CD14-positive monocyte (primary cell): ENCODE results near the gene TSPEAR. TPM values are rescaled to one million over a fixed set of nuclear protein-coding genes. Genes with fewer than 3 reads are reported as not detected.

Experiments used
- DNase-seq, 3 donors: peaks; one replicate each; pipeline ENCODE4 v3.0.0-alpha.2; 2011 to 2022
- H2AFZ ChIP-seq: 2 replicates; pipeline ENCODE4 v1.6.0; 2012; ENCODE audit warnings: mild to moderate bottlenecking, low read depth, low read length, inconsistent platforms; ENCODE audit not compliant: insufficient read depth, poor library complexity, severe bottlenecking
- H3K27ac ChIP-seq, 2 donors: 1 replicate in 1 of 2; 2 replicates in 1 of 2; pipeline ENCODE4 v1.5.1; 2012 to 2013; ENCODE audit warnings: low read length in 2 of 2, control low read depth in 1 of 2, inconsistent platforms in 1 of 2, low read depth in 1 of 2, mild to moderate bottlenecking in 1 of 2
- H3K27me3 ChIP-seq, 2 donors: one replicate each; pipeline versions ENCODE4 v1.6.0 to v1.6.1; 2011 to 2013; ENCODE audit warnings: low read length in 2 of 2; ENCODE audit not compliant: control insufficient read depth in 2 of 2, insufficient read depth in 2 of 2
- H3K36me3 ChIP-seq, 2 donors: replicated peaks in 1 of 2; 1 replicate in 1 of 2; 2 replicates in 1 of 2; pipeline versions ENCODE4 v1.5.1 to v1.6.1; 2012 to 2013; ENCODE audit warnings: low read length in 2 of 2, control low read depth in 1 of 2, inconsistent platforms in 1 of 2, mild to moderate bottlenecking in 1 of 2; ENCODE audit not compliant: insufficient read depth in 2 of 2, control insufficient read depth in 1 of 2
- H3K4me1 ChIP-seq, 2 donors: 1 replicate in 1 of 2; 2 replicates in 1 of 2; pipeline versions ENCODE4 v1.5.1 to v1.6.1; 2012 to 2013; ENCODE audit warnings: low read length in 2 of 2, control low read depth in 1 of 2, inconsistent platforms in 1 of 2, mild to moderate bottlenecking in 1 of 2, moderate library complexity in 1 of 2; ENCODE audit not compliant: insufficient read depth in 2 of 2, control insufficient read depth in 1 of 2
- H3K4me2 ChIP-seq: replicated peaks from 2 replicates; pipeline ENCODE3; 2012; ENCODE audit warnings: low read length, moderate library complexity, mild to moderate bottlenecking; ENCODE audit not compliant: poor library complexity, severe bottlenecking; ENCODE audit errors: extremely low read depth
- H3K4me3 ChIP-seq, 3 experiments: fragments of 200-600 bp in 1 of 3; sonication (generic) in 1 of 3; replicated peaks in 1 of 3; 1 replicate in 2 of 3; 2 replicates in 1 of 3; pipeline ENCODE4 v1.5.1; 2011 to 2013; ENCODE audit warnings: low read length in 3 of 3, mild to moderate bottlenecking in 3 of 3, control low read depth in 2 of 3, low read depth in 2 of 3, inconsistent platforms in 1 of 3, moderate library complexity in 1 of 3
- H3K79me2 ChIP-seq: 2 replicates; pipeline ENCODE4 v1.6.0; 2012; ENCODE audit warnings: mild to moderate bottlenecking, control low read depth, inconsistent platforms, low read length, moderate library complexity; ENCODE audit not compliant: insufficient read depth
- H3K9ac ChIP-seq: 2 replicates; pipeline ENCODE4 v1.6.0; 2017; ENCODE audit warnings: low read length, mild to moderate bottlenecking; ENCODE audit not compliant: insufficient read depth, poor library complexity, severe bottlenecking
- H3K9me3 ChIP-seq, 2 donors: replicated peaks in 1 of 2; 1 replicate in 1 of 2; 2 replicates in 1 of 2; pipeline versions ENCODE4 v1.5.1 to v1.6.1; 2012 to 2013; ENCODE audit warnings: low read length in 2 of 2, control low read depth in 1 of 2; ENCODE audit not compliant: control insufficient read depth in 1 of 2, insufficient read depth in 1 of 2
- H4K20me1 ChIP-seq: 2 replicates; pipeline ENCODE4 v1.6.0; 2012; ENCODE audit warnings: mild to moderate bottlenecking, low read length, control low read depth, moderate library complexity; ENCODE audit not compliant: insufficient read depth
- H3K27ac Mint-ChIP-seq, 7 donors: one replicate each; pipeline ENCODE4 v1.8.0; 2020; ENCODE audit warnings: mild to moderate bottlenecking in 7 of 7, mixed read lengths in 7 of 7, moderate library complexity in 6 of 7, inconsistent platforms in 2 of 7
- H3K27me3 Mint-ChIP-seq, 3 donors: one replicate each; pipeline ENCODE4 v1.8.0; 2021 to 2022; ENCODE audit warnings: low read depth in 3 of 3, mild to moderate bottlenecking in 3 of 3, mixed read lengths in 3 of 3, moderate library complexity in 3 of 3, inconsistent platforms in 1 of 3
- H3K36me3 Mint-ChIP-seq, 2 donors: one replicate each; pipeline ENCODE4 v1.8.0; 2020; ENCODE audit warnings: mixed read lengths in 2 of 2, inconsistent platforms in 1 of 2, mild to moderate bottlenecking in 1 of 2
- H3K4me1 Mint-ChIP-seq: one replicate; pipeline ENCODE4 v1.8.0; 2020; ENCODE audit warnings: mild to moderate bottlenecking, mixed read lengths
- H3K4me3 Mint-ChIP-seq, 2 donors: one replicate each; pipeline ENCODE4 v1.8.0; 2020; ENCODE audit warnings: mild to moderate bottlenecking in 2 of 2, mixed read lengths in 2 of 2, moderate library complexity in 1 of 2
- H3K9me3 Mint-ChIP-seq, 7 donors: one replicate each; pipeline ENCODE4 v1.8.0; 2020 to 2022; ENCODE audit warnings: mixed read lengths in 7 of 7, mild to moderate bottlenecking in 6 of 7, moderate library complexity in 6 of 7, inconsistent platforms in 2 of 7
- WGBS: methylation state at CpG from one replicate; pipeline ENCODE4 v1.1.5; 2013; ENCODE audit warnings: missing lambda C conversion rate; ENCODE audit not compliant: insufficient coverage; 5-methylcytosine and 5-hydroxymethylcytosine counted together
- intact Hi-C, 2 donors: fragments of 100-400 bp; cut with micrococcal nuclease; formaldehyde crosslinking; loops; one replicate each; pipeline versions ENCODE4 v1.15.0 to v1.15.1; 2023
- polyA plus RNA-seq, 3 donors: library from polyadenylated mRNA; depleted of rRNA in 1 of 3; unstranded in 2 of 3; stranded (reverse) in 1 of 3; fragments of 300-500 nt in 2 of 3; fragments of >200 nt in 1 of 3; fragmentation: Illumina TruSeq in 2 of 3; gene quantifications; 1 replicate in 2 of 3; 2 replicates in 1 of 3; pipeline ENCODE4 v1.2.3, GENCODE V29; 2012 to 2021
- TF ChIP-seq, protein P1 (sequence below): fragments of 200-600 bp; IDR thresholded peaks from one replicate; pipeline ENCODE4 v1.8.0; 2022; ENCODE audit warnings: antibody characterized with exemption, mild to moderate bottlenecking

TSPEAR gene
- polyA plus RNA-seq, 3 donors, result not detected

DNA sequence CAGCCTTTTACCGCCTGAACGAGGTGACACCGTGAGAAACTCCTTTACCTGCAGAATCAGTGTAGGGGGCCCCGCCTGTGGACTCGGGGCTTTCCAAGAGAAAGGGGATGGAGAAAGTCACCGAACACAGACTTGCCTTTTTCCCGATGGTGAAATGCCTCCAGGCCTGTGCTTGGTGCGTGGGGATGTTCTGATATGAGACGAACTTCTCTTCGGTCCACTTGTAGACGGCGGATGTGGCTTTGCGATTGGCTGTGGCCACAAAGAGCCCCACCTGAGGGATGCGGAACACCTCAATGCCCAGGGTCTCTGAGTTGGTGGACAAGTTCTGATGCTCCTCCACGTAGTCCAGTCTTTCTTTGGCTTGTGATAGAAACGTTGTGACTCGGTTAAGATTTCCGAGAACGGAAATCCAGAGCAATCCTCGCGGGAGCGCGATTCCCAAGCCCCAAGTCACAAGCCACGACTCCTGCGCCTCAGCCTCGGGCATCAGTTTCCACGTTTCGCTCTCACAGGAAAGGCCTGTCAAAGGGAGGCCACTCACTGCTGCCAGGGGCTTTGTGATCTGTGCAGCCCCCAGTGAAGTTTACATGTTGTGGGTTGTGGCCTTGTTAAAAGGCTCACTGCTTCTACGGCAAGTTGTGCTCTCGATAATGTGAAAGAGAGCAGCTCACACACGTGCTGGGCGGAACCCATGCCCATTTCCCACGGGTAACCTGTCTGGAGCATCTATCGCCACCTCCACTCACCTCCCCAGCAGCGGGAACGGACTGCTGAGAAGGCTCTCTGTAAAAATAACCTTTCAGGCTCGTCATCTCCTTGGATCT lies 184.0 kb downstream of the TSPEAR start:
- Histone ChIP-seq H3K36me3 (no peaks in the 10 kb centered on the region), H3K79me2 (no peaks in the 10 kb centered on the region), H3K9me3 (peaks cover 7 to 17% of the 10 kb centered on the region in 2 donors), H3K4me1 (no peaks in the 10 kb centered on the region), H3K27me3 (no peaks in the 10 kb centered on the region), H3K27ac (no peak overlapping the region), H3K9ac (no peak overlapping the region), H3K4me2 (no peak overlapping the region), H3K4me3 (no peak overlapping the region), H2AFZ (no peak overlapping the region), H4K20me1 (no peaks in the 10 kb centered on the region)
- Mint-ChIP-seq H3K4me1 (no peaks in the 10 kb centered on the region), H3K36me3 (no peaks in the 10 kb centered on the region), H3K27ac (no peak overlapping the region), H3K4me3 (no peak overlapping the region), H3K27me3 (peaks cover 1 to 6% (median 5%) of the 10 kb centered on the region in 3 donors), H3K9me3 (peaks cover 0 to 3% (median 0%) of the 10 kb centered on the region in 7 donors)
- intact Hi-C loops, result no loop called here
- no peak for DNase-seq
- WGBS, result 96% methylated on average over 25 of the region's 37 CpGs
- TF ChIP-seq, protein P1, sequence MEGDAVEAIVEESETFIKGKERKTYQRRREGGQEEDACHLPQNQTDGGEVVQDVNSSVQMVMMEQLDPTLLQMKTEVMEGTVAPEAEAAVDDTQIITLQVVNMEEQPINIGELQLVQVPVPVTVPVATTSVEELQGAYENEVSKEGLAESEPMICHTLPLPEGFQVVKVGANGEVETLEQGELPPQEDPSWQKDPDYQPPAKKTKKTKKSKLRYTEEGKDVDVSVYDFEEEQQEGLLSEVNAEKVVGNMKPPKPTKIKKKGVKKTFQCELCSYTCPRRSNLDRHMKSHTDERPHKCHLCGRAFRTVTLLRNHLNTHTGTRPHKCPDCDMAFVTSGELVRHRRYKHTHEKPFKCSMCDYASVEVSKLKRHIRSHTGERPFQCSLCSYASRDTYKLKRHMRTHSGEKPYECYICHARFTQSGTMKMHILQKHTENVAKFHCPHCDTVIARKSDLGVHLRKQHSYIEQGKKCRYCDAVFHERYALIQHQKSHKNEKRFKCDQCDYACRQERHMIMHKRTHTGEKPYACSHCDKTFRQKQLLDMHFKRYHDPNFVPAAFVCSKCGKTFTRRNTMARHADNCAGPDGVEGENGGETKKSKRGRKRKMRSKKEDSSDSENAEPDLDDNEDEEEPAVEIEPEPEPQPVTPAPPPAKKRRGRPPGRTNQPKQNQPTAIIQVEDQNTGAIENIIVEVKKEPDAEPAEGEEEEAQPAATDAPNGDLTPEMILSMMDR, result no peak

DNA sequence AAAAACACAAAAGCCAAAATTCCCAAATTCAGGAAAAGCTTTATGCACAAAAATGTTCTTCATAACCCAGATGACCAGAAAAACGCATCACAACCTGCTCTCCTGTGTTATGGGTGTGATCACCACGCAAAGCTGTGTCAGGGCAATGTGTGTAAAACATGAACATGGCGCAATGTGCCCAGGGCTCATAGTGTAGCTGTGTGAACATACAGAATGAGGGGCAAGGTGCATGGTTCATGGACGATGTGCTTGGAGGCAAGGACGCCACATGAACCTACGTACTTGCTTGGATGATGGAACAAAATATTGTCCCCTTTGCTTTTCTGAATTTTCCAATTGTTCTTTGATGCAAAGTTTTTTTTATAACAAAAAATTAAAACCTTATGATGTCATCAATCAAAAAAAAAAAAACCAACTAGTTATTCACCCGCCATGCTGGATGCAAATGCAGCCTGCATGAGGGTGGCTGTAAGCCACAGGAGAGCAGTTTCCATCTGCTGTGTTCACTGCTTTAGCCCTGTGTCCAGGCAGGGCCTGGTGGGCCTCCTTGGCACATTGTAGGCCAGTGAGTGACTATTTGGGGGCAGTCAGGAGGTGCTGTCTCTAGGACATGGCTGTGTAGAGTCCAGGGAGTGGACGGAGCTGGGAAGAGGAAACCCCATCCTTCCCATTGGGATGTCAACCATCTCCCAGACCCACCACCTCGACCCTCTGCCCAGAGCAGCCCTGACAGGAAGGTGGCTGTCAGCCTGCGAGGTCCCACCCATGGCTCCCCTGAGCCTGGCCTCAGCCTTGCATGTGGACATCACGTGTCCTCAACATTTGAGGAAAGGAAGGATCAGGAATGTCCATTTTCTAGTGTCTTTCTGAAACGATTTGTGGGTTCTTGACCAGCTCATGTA lies 185.0 kb downstream of the TSPEAR start:
- no peak overlapping the region for H3K4me2 ChIP-seq
- no peaks in the 10 kb centered on the region for H3K27me3 ChIP-seq
- H3K27ac Mint-ChIP-seq, result no peak overlapping the region
- peaks cover 9 to 17% of the 10 kb centered on the region in 2 donors for H3K9me3 ChIP-seq
- no peaks in the 10 kb centered on the region for H3K4me1 Mint-ChIP-seq
- intact Hi-C loops, result no loop called here
- H3K4me1 ChIP-seq, result no peaks in the 10 kb centered on the region
- no peaks in the 10 kb centered on the region for H3K36me3 ChIP-seq
- H3K79me2 ChIP-seq, result no peaks in the 10 kb centered on the region
- H3K36me3 Mint-ChIP-seq, result no peaks in the 10 kb centered on the region
- H4K20me1 ChIP-seq, result no peaks in the 10 kb centered on the region
- WGBS, result 86% methylated on average over 1 of the region's 12 CpGs
- H3K9ac ChIP-seq, result no peak overlapping the region
- TF ChIP-seq, protein P1, result no peak
- no peak for DNase-seq
- H3K27ac ChIP-seq, result no peak overlapping the region
- no peak overlapping the region for H2AFZ ChIP-seq
- H3K4me3 Mint-ChIP-seq, result no peak overlapping the region
- H3K4me3 ChIP-seq, result no peak overlapping the region
- peaks cover 0 to 8% (median 0%) of the 10 kb centered on the region in 7 donors for H3K9me3 Mint-ChIP-seq
- H3K27me3 Mint-ChIP-seq, result peaks cover 0 to 3% (median 1%) of the 10 kb centered on the region in 3 donors
